HepG2 (cell line): ENCODE results near the gene CSNK2A1. TPM values are rescaled to one million over a fixed set of nuclear protein-coding genes. Genes with fewer than 3 reads are reported as not detected.

Source experiments
- AGO1 ChIP-seq: fragments of 200-400 bp; formaldehyde crosslinking; IDR thresholded peaks from 2 replicates; pipeline ENCODE4 v1.6.1; 2017; ENCODE audit warnings: mild to moderate bottlenecking, low read depth, low read length, moderate library complexity; ENCODE audit not compliant: poor library complexity, severe bottlenecking
- AGO2 ChIP-seq: fragments of 200-400 bp; formaldehyde crosslinking; optimal IDR thresholded peaks from 2 replicates; pipeline ENCODE3; 2017; ENCODE audit warnings: mild to moderate bottlenecking, low read depth, low read length, moderate library complexity
- ARNT2 ChIP-seq: sonication (generic); formaldehyde crosslinking; IDR thresholded peaks from 2 replicates; pipeline ENCODE4 v1.8.0; 2022; ENCODE audit warnings: mild to moderate bottlenecking, low read depth, missing genetic modification reagents, moderate library complexity
- BORCS8-MEF2B ChIP-seq: sonication (generic); formaldehyde crosslinking; IDR thresholded peaks from 2 replicates; pipeline ENCODE4 v1.8.0; 2022; ENCODE audit warnings: mild to moderate bottlenecking, missing genetic modification reagents
- GABPB1 ChIP-seq: IDR thresholded peaks from 2 replicates; pipeline ENCODE4 v1.6.1; 2016; ENCODE audit warnings: mild to moderate bottlenecking, missing genetic modification reagents, moderate library complexity, missing compliant biosample characterization
- SOX6 ChIP-seq, 2 experiments: fragments of 450-650 bp in 1 of 2; sonication (generic) in 1 of 2; formaldehyde crosslinking in 1 of 2; IDR thresholded peaks; 2 replicates each; pipeline versions ENCODE4 v1.4.0 to v1.6.1; 2017 to 2020; ENCODE audit warnings: antibody characterized with exemption in 1 of 2, mild to moderate bottlenecking in 1 of 2, missing genetic modification reagents in 1 of 2
- ZNF547 ChIP-seq: sonication (generic); formaldehyde crosslinking; IDR thresholded peaks from 2 replicates; pipeline ENCODE4 v1.5.1; 2020; ENCODE audit warnings: mild to moderate bottlenecking, missing genetic modification reagents
- ZNF576 ChIP-seq: sonication (generic); formaldehyde crosslinking; IDR thresholded peaks from 2 replicates; pipeline ENCODE4 v1.4.0; 2020; ENCODE audit warnings: mild to moderate bottlenecking, missing genetic modification reagents
- ZNF780A ChIP-seq: sonication (generic); formaldehyde crosslinking; IDR thresholded peaks from 2 replicates; pipeline ENCODE4 v1.8.0; 2022; ENCODE audit warnings: mild to moderate bottlenecking, missing genetic modification reagents, moderate library complexity
- polyA plus RNA-seq, 8 experiments: library from polyadenylated mRNA; depleted of rRNA in 3 of 8; stranded (reverse) in 7 of 8; unstranded in 1 of 8; fragments of >200 nt; fragmentation: Illumina TruSeq in 4 of 8; extraction: Trizol in 4 of 8; gene quantifications; 2 replicates each; pipeline versions ENCODE4 v1.2.1 to v1.2.3, GENCODE V29; 2011 to 2016; ENCODE audit warnings: low read depth in 4 of 8, missing spikeins in 1 of 8, mixed read lengths in 1 of 8; ENCODE audit not compliant: insufficient read depth in 1 of 8
- total RNA-seq, 5 experiments: library from RNA; depleted of rRNA; stranded (reverse); fragments of >200 nt; fragmentation: Illumina TruSeq; extraction: Trizol; gene quantifications; 2 replicates each; pipeline ENCODE4 v1.2.3, GENCODE V29; 2016; ENCODE audit warnings: low read depth in 1 of 5
- TF ChIP-seq, protein P1 (sequence below): sonication (generic); formaldehyde crosslinking; IDR thresholded peaks from 2 replicates; pipeline ENCODE4 v1.5.1; 2020; ENCODE audit warnings: missing genetic modification reagents, mild to moderate bottlenecking, borderline replicate concordance
- TF ChIP-seq, protein P2 (sequence below): sonication (generic); formaldehyde crosslinking; IDR thresholded peaks from 2 replicates; pipeline ENCODE4 v1.8.1; 2022; ENCODE audit warnings: low read depth, mild to moderate bottlenecking, missing genetic modification reagents
- TF ChIP-seq, protein P3 (sequence below): IDR thresholded peaks from 2 replicates; pipeline ENCODE4 v1.6.1; 2016; ENCODE audit warnings: missing compliant biosample characterization, missing genetic modification reagents, borderline replicate concordance
- TF ChIP-seq, protein P4 (sequence below): sonication (generic); formaldehyde crosslinking; IDR thresholded peaks from 2 replicates; pipeline ENCODE4 v1.8.0; 2022; ENCODE audit warnings: missing genetic modification reagents, mild to moderate bottlenecking, moderate library complexity, borderline replicate concordance

Gene CSNK2A1
- total and polyA plus RNA-seq, 2 of the 13 experiments (the other 11 are each of a cell fraction or from before 2014, with no cell fraction given), result 153 to 231 TPM

- TF ChIP-seq, protein P1, sequence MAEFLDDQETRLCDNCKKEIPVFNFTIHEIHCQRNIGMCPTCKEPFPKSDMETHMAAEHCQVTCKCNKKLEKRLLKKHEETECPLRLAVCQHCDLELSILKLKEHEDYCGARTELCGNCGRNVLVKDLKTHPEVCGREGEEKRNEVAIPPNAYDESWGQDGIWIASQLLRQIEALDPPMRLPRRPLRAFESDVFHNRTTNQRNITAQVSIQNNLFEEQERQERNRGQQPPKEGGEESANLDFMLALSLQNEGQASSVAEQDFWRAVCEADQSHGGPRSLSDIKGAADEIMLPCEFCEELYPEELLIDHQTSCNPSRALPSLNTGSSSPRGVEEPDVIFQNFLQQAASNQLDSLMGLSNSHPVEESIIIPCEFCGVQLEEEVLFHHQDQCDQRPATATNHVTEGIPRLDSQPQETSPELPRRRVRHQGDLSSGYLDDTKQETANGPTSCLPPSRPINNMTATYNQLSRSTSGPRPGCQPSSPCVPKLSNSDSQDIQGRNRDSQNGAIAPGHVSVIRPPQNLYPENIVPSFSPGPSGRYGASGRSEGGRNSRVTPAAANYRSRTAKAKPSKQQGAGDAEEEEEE (CRISPR knock-in tag), result no peak
- TF ChIP-seq, protein P2, sequence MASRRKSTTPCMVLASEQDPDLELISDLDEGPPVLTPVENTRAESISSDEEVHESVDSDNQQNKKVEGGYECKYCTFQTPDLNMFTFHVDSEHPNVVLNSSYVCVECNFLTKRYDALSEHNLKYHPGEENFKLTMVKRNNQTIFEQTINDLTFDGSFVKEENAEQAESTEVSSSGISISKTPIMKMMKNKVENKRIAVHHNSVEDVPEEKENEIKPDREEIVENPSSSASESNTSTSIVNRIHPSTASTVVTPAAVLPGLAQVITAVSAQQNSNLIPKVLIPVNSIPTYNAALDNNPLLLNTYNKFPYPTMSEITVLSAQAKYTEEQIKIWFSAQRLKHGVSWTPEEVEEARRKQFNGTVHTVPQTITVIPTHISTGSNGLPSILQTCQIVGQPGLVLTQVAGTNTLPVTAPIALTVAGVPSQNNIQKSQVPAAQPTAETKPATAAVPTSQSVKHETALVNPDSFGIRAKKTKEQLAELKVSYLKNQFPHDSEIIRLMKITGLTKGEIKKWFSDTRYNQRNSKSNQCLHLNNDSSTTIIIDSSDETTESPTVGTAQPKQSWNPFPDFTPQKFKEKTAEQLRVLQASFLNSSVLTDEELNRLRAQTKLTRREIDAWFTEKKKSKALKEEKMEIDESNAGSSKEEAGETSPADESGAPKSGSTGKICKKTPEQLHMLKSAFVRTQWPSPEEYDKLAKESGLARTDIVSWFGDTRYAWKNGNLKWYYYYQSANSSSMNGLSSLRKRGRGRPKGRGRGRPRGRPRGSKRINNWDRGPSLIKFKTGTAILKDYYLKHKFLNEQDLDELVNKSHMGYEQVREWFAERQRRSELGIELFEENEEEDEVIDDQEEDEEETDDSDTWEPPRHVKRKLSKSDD, result peak; percentile 46; the same call in 1 of the 2 replicates
- TF ChIP-seq GABPB1 (CRISPR knock-in tag) (peak; percentile 35; the same call in 1 of the 2 replicates), AGO2 (peak; percentile 91), ZNF576 (CRISPR knock-in tag) (0 out of 2 replicates have a peak, but pooled peaks have one; percentile 39), AGO1 (peak; percentile 95), SOX6 (IDR thresholded peaks at IDR 0.05) (no peak), SOX6 (CRISPR knock-in tag; IDR thresholded peaks at IDR 0.05) (0 out of 2 replicates have a peak, but pooled peaks have one; percentile 18), ZNF780A (CRISPR knock-in tag) (peak; percentile 39; the same call in 1 of the 2 replicates), BORCS8-MEF2B (CRISPR knock-in tag) (peak; percentile 40; the same call in 1 of the 2 replicates), ARNT2 (CRISPR knock-in tag) (0 out of 2 replicates have a peak, but pooled peaks have one; percentile 41), ZNF547 (CRISPR knock-in tag) (0 out of 2 replicates have a peak, but pooled peaks have one; percentile 69)
- TF ChIP-seq, protein P3, sequence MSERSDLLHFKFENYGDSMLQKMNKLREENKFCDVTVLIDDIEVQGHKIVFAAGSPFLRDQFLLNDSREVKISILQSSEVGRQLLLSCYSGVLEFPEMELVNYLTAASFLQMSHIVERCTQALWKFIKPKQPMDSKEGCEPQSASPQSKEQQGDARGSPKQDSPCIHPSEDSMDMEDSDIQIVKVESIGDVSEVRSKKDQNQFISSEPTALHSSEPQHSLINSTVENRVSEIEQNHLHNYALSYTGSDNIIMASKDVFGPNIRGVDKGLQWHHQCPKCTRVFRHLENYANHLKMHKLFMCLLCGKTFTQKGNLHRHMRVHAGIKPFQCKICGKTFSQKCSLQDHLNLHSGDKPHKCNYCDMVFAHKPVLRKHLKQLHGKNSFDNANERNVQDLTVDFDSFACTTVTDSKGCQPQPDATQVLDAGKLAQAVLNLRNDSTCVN (CRISPR knock-in tag), result no peak
- TF ChIP-seq, protein P4, sequence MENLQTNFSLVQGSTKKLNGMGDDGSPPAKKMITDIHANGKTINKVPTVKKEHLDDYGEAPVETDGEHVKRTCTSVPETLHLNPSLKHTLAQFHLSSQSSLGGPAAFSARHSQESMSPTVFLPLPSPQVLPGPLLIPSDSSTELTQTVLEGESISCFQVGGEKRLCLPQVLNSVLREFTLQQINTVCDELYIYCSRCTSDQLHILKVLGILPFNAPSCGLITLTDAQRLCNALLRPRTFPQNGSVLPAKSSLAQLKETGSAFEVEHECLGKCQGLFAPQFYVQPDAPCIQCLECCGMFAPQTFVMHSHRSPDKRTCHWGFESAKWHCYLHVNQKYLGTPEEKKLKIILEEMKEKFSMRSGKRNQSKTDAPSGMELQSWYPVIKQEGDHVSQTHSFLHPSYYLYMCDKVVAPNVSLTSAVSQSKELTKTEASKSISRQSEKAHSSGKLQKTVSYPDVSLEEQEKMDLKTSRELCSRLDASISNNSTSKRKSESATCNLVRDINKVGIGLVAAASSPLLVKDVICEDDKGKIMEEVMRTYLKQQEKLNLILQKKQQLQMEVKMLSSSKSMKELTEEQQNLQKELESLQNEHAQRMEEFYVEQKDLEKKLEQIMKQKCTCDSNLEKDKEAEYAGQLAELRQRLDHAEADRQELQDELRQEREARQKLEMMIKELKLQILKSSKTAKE (CRISPR knock-in tag), result 0 out of 2 replicates have a peak, but pooled peaks have one; percentile 27
Measured at GRCh38 chr20:434661-435419, 108.8 kb downstream of the CSNK2A1 start (continued).
